ENCODE results near the gene SART3. TPM values are rescaled to one million over a fixed set of nuclear protein-coding genes. Genes with fewer than 3 reads are reported as not detected.

The SART3 gene
- total RNA-seq, 4 donors from 2014 or later = 37.7 to 87.8 (median 60.4) TPM

DNA sequence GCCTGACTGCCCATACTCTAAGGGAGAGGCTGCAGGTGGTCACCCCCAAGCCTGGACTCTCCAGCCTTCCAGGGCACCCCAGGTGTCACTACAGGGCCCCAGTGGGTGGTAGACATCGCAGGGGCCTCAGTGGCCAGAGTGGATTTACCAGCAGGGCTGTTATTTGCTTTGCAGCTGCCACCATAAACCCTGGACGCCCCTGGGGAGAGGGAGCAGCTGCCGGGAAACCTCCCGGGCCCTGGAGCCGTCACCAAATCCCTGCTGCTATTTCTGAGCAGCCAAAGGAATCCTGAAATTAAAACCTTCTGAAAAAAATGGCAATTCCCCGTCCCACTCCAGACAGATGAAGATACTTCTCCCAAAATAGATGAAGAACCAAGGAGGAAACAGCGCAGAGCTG, 23.0 kb upstream of the SART3 start:
- TF ChIP-seq, protein P1, sequence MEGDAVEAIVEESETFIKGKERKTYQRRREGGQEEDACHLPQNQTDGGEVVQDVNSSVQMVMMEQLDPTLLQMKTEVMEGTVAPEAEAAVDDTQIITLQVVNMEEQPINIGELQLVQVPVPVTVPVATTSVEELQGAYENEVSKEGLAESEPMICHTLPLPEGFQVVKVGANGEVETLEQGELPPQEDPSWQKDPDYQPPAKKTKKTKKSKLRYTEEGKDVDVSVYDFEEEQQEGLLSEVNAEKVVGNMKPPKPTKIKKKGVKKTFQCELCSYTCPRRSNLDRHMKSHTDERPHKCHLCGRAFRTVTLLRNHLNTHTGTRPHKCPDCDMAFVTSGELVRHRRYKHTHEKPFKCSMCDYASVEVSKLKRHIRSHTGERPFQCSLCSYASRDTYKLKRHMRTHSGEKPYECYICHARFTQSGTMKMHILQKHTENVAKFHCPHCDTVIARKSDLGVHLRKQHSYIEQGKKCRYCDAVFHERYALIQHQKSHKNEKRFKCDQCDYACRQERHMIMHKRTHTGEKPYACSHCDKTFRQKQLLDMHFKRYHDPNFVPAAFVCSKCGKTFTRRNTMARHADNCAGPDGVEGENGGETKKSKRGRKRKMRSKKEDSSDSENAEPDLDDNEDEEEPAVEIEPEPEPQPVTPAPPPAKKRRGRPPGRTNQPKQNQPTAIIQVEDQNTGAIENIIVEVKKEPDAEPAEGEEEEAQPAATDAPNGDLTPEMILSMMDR (IDR thresholded peaks at IDR 0.05) = no peak
- no peak for ATAC-seq (ENCODE audit: low FRiP score)

DNA sequence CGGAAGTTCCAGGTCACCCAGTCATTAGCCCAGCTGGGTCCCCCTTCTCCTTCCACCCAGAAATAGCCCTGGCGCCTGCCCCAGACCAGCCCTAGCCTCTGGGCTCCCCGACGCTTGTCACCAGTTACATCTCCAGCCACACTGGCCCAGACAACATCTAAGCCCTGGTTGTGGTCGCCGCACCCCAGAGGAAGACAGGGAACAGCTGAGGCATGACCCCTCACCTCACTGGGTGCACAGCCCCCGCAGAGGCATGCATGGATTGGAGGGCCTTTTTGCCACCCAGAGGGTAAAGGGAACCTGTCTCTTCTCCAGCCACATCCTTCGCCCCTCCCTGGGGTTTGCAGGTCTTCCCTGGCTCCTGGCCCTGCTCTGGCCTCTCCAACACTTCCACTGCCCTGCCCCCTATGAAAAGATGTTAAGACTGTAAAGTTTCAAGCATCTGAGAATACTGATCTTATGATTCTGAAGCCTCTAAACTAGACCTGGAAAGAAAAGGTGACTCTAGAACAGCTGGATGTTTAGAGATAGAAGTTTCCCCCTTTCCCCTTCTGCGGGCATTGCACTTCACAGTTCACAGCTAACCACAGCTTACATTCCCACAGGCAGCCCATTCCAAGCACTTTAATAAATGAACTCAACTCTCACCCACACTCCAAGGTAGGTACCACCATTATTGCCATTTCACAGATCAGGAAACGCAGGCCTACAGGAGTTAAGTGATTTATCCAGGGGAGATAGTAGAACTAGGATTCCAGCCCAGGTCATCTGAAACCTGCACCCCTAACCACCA, 22.2 kb upstream of the SART3 start:
- no peak for DNase-seq (ENCODE audit: low spot score)
- TF ChIP-seq, protein P1 (IDR thresholded peaks at IDR 0.05) = no peak
- ATAC-seq (ENCODE audit: low FRiP score) = no peak

More for the DNA sequence above, 23.0 kb upstream of the SART3 start:
- no peak for DNase-seq (ENCODE audit: low spot score)

DNA sequence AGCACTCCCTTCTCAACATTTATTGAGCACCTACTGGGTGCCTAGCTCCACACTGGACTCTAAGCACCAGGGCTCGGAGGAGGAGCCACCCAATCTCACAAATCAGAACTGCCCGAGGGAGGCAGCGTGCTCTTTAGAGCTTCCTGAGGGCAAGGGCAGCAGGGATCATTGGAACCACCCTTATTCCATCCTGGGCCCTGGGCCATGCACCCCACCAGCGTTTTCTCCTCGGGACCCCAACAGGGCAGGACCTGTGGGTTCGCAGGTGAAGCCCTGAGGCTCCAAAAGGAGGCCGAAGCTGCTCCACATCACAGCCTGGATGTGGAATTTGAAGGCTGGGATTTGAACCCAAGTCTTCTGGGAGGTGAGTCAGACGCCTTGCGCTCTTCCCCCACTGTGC, 21.5 kb upstream of the SART3 start:
- TF ChIP-seq, protein P1 (IDR thresholded peaks at IDR 0.05) = no peak
- ATAC-seq (ENCODE audit: low FRiP score) (no peak), DNase-seq (ENCODE audit: low spot score) (no peak)

DNA sequence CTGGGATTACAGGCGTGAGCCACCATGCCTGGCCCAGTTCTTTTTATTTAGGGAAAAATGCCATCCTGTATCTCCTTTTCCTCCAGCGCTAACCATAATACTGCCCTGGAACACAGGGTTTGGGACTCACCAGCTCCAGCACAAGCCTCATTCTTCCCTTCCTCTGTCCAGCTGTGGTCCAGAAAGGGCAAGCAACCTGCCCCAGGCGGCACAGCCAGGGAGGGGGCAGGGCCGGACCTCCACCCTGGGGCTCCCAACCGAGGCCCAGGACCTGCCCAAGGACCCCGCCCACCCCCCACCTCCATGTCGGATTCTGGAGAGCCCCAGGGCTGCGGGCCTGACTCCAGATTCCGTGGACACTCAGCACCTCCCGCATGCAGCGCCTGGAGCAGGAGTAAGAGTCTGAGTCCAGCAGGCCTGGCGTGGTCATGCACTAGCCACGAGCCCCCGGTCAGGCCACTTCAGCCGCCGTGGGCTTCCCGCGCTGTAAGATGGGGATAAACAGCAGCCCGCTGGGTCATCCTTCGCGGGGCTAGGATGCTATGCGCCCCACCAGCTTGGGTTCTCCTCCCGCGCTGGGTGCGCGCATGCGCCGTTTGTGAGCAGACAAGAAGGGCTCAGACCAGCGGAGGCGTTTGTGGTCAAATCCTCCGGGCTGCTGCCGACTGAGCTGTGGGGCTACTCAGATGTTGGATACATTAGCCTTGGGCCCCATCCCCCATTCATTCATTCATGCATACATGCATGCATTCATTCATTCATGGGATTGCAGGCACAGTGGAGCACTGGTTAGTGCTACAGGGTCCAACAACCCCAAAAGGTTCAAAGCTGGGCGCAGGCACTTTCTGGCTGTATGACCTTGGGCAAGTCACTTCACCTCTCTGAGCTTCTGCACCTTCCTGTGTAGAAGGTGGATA, 20.6 kb upstream of the SART3 start:
- no peak for ATAC-seq (ENCODE audit: low FRiP score)
- DNase-seq (ENCODE audit: low spot score) = no peak
- TF ChIP-seq, protein P1 (IDR thresholded peaks at IDR 0.05) = no peak

DNA sequence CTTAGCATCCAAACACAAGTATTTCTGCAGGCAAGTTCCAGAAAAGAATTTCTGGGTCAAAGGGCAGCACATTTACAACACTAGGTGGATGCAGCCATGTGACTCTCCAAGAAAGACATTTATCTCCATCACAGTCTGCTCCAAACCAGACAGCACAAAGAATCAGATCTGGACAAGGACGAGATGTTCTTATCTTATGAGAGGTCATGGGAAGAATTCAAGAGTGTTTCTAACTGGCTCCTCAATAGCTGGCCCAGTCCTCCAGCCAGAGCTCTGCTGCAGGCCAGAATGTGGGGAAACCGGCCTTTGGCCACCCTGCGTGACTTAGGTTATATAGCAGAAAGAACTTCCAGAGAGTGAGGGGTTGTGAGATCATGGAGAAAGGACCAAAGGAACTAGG, 19.6 kb upstream of the SART3 start:
- no peak for DNase-seq (ENCODE audit: low spot score)
- ATAC-seq (ENCODE audit: low FRiP score) = no peak
- TF ChIP-seq, protein P1 (IDR thresholded peaks at IDR 0.05) = no peak

DNA sequence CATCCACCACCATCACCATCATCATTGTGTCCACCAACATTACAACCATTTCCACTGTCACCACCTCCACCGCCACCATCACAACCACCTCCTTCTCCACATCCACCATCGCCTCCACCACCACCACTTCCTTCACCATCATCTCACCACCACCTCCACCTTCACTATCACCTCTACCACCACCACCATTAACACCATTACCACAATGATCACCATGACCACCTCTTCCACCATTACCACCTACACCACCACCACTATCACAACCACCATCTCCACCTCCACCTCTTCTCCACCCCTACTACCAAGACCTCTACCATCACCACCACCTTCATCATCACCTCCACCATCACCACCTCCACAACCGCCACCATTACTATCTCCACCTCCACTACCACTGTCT, 17.8 kb upstream of the SART3 start:
- TF ChIP-seq, protein P1 (IDR thresholded peaks at IDR 0.05) = no peak
- ATAC-seq (ENCODE audit: low FRiP score) (no peak), DNase-seq (ENCODE audit: low spot score) (no peak)
